ENCODE results near the gene FAM24B.

Gene FAM24B

GRCh38 chr10:122821808-122822207, 57.6 kb downstream of the FAM24B start:
- DNase-seq: no peak

- DNase-seq: no peak
Measured at GRCh38 chr10:122815458-122815857, 63.9 kb downstream of the FAM24B start.

GRCh38 chr10:122814493-122814892, 64.9 kb downstream of the FAM24B start:
- DNase-seq: no peak

GRCh38 chr10:122812751-122813150, 66.6 kb downstream of the FAM24B start:
- no peak for DNase-seq

GRCh38 chr10:122802282-122802681, 77.1 kb downstream of the FAM24B start:
- DNase-seq: no peak

Data from NCI-H1417 treated with DMSO at 0.1 percent for 48 hours (cell line).